K562 (cell line): ENCODE data around the gene UBE2M. TPM values are rescaled to one million over a fixed set of nuclear protein-coding genes. Genes with fewer than 3 reads are reported as not detected.

ENCODE experiments used
- ARNT ChIP-seq, 2 experiments: fragments of 450-650 bp; IDR thresholded peaks; 2 replicates each; pipeline ENCODE4 v1.6.1; 2016; ENCODE audit warnings: mild to moderate bottlenecking in 1 of 2
- CEBPB ChIP-seq: fragments of 450-650 bp; IDR thresholded peaks from 2 replicates; pipeline ENCODE4 v1.6.1; 2016; ENCODE audit warnings: missing genetic modification characterization, missing compliant biosample characterization
- E2F4 ChIP-seq: sonication (generic); formaldehyde crosslinking; IDR thresholded peaks from 2 replicates; pipeline ENCODE4 v1.8.0; 2022; ENCODE audit warnings: mild to moderate bottlenecking, low read depth, missing genetic modification reagents
- OTX1 ChIP-seq: fragments of 450-650 bp; formaldehyde crosslinking; IDR thresholded peaks from 2 replicates; pipeline ENCODE4 v1.4.0; 2022; ENCODE audit warnings: mild to moderate bottlenecking
- POLR2AphosphoS5 ChIP-seq: IDR thresholded peaks from 2 replicates; pipeline ENCODE4 v1.6.1; 2011; ENCODE audit warnings: mild to moderate bottlenecking, low read depth, low read length, moderate library complexity; ENCODE audit not compliant: control insufficient read depth, insufficient read depth
- SAFB2 ChIP-seq: fragments of 200-400 bp; formaldehyde crosslinking; IDR thresholded peaks from 2 replicates; pipeline ENCODE4 v1.6.1; 2018; ENCODE audit warnings: borderline replicate concordance, low read length, low read depth, moderate library complexity; ENCODE audit not compliant: severe bottlenecking
- ZBTB34 ChIP-seq: fragments of 250-450 bp; sonication (Bioruptor Pico); IDR thresholded peaks from 2 replicates; pipeline ENCODE4 v1.8.0; 2021; ENCODE audit warnings: mild to moderate bottlenecking, moderate library complexity
- ZNF551 ChIP-seq: fragments of 250-450 bp; sonication (Bioruptor Pico); IDR thresholded peaks from 2 replicates; pipeline ENCODE4 v1.5.0; 2021; ENCODE audit warnings: mild to moderate bottlenecking, moderate library complexity
- polyA plus RNA-seq, 8 experiments: library from polyadenylated mRNA; depleted of rRNA in 4 of 8; stranded (reverse) in 5 of 8; unstranded in 3 of 8; fragments of >200 nt; fragmentation: Nextera tagmentation in 2 of 8; fragmentation: Illumina TruSeq in 1 of 8; extraction: Ambion mirVana in 2 of 8; extraction: Trizol in 1 of 8; gene quantifications; 2 replicates each; pipeline versions ENCODE4 v1.2.1 to v1.2.3, GENCODE V29; 2011 to 2014; ENCODE audit warnings: inconsistent platforms in 1 of 8, missing spikeins in 1 of 8
- total RNA-seq, 7 experiments: library from RNA; depleted of rRNA in 6 of 7; stranded (reverse); fragments of >200 nt in 6 of 7; fragmentation: Illumina TruSeq in 2 of 7; extraction: Trizol in 2 of 7; gene quantifications; 2 replicates each; pipeline versions ENCODE4 v1.2.1 to v1.2.3, GENCODE V29; 2011 to 2021; ENCODE audit warnings: low replicate concordance in 1 of 7
- TF ChIP-seq, protein P1 (sequence below): fragments of 200-600 bp; sonication (generic); IDR thresholded peaks from one replicate; pipeline ENCODE4 v1.6.1; 2012; ENCODE audit warnings: mild to moderate bottlenecking, low read depth, low read length, inconsistent platforms
- TF ChIP-seq, protein P2 (sequence below): fragments of 250-450 bp; sonication (Bioruptor Pico); IDR thresholded peaks from 2 replicates; pipeline ENCODE4 v1.4.0; 2020; ENCODE audit warnings: mild to moderate bottlenecking

Gene UBE2M
- total and polyA plus RNA-seq, 9 of the 15 experiments (the other 6 are each of a cell fraction or from before 2014, with no cell fraction given), result 0.92 to 163 (median 85.7) TPM

DNA sequence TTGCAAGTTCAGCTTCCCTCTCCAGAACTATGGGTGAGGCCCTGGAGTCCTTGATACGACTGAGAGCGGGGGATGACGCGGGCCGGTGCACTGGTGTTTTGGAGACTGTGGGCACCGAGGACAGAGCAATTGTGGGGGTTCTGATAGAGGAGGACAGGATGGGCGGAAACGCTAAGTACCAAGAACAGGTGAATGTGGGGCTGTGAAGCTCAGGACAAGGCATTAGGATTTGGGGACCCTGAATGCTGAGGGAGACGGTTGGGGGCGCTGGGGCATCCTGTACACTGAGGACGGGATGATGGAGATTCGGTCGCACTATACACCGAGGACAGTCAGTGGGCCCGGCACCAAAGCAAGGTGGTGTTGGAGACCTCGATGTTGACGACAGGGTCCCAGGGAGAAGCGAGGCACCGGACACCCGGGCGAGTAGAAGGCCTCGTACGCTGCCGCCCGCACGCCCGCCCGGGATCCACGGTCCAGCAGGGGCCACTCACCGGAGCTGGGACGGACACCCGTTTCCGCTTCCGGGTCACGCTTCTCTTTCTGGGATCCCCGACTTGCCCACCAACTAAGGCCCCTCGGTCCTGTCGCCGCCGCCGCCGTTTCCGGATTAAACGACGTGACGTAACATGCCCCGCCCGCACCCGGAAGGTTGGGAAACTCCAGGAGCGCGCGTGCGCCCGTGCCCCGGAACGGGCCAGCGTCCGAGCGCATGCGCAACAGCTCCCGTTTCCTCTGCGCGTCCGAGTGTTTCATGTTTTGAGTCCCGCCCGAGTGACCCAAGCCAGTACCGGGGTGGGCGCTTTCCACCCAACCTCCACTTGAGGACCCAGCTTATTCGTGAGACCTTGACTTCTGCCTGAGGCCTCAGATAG, 3.7 kb downstream of the UBE2M start, which contains the start of gene CHMP2A (continued):
- TF ChIP-seq, protein P1, sequence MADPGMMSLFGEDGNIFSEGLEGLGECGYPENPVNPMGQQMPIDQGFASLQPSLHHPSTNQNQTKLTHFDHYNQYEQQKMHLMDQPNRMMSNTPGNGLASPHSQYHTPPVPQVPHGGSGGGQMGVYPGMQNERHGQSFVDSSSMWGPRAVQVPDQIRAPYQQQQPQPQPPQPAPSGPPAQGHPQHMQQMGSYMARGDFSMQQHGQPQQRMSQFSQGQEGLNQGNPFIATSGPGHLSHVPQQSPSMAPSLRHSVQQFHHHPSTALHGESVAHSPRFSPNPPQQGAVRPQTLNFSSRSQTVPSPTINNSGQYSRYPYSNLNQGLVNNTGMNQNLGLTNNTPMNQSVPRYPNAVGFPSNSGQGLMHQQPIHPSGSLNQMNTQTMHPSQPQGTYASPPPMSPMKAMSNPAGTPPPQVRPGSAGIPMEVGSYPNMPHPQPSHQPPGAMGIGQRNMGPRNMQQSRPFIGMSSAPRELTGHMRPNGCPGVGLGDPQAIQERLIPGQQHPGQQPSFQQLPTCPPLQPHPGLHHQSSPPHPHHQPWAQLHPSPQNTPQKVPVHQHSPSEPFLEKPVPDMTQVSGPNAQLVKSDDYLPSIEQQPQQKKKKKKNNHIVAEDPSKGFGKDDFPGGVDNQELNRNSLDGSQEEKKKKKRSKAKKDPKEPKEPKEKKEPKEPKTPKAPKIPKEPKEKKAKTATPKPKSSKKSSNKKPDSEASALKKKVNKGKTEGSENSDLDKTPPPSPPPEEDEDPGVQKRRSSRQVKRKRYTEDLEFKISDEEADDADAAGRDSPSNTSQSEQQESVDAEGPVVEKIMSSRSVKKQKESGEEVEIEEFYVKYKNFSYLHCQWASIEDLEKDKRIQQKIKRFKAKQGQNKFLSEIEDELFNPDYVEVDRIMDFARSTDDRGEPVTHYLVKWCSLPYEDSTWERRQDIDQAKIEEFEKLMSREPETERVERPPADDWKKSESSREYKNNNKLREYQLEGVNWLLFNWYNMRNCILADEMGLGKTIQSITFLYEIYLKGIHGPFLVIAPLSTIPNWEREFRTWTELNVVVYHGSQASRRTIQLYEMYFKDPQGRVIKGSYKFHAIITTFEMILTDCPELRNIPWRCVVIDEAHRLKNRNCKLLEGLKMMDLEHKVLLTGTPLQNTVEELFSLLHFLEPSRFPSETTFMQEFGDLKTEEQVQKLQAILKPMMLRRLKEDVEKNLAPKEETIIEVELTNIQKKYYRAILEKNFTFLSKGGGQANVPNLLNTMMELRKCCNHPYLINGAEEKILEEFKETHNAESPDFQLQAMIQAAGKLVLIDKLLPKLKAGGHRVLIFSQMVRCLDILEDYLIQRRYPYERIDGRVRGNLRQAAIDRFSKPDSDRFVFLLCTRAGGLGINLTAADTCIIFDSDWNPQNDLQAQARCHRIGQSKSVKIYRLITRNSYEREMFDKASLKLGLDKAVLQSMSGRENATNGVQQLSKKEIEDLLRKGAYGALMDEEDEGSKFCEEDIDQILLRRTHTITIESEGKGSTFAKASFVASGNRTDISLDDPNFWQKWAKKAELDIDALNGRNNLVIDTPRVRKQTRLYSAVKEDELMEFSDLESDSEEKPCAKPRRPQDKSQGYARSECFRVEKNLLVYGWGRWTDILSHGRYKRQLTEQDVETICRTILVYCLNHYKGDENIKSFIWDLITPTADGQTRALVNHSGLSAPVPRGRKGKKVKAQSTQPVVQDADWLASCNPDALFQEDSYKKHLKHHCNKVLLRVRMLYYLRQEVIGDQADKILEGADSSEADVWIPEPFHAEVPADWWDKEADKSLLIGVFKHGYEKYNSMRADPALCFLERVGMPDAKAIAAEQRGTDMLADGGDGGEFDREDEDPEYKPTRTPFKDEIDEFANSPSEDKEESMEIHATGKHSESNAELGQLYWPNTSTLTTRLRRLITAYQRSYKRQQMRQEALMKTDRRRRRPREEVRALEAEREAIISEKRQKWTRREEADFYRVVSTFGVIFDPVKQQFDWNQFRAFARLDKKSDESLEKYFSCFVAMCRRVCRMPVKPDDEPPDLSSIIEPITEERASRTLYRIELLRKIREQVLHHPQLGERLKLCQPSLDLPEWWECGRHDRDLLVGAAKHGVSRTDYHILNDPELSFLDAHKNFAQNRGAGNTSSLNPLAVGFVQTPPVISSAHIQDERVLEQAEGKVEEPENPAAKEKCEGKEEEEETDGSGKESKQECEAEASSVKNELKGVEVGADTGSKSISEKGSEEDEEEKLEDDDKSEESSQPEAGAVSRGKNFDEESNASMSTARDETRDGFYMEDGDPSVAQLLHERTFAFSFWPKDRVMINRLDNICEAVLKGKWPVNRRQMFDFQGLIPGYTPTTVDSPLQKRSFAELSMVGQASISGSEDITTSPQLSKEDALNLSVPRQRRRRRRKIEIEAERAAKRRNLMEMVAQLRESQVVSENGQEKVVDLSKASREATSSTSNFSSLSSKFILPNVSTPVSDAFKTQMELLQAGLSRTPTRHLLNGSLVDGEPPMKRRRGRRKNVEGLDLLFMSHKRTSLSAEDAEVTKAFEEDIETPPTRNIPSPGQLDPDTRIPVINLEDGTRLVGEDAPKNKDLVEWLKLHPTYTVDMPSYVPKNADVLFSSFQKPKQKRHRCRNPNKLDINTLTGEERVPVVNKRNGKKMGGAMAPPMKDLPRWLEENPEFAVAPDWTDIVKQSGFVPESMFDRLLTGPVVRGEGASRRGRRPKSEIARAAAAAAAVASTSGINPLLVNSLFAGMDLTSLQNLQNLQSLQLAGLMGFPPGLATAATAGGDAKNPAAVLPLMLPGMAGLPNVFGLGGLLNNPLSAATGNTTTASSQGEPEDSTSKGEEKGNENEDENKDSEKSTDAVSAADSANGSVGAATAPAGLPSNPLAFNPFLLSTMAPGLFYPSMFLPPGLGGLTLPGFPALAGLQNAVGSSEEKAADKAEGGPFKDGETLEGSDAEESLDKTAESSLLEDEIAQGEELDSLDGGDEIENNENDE, result no peak
- TF ChIP-seq E2F4 (CRISPR knock-in tag) (no peak), ZBTB34 (CRISPR knock-in tag) (no peak), CEBPB (tag) (peak; percentile 98), POLR2AphosphoS5 (peak; percentile 65; the same call in 1 of the 2 replicates), ARNT (IDR thresholded peaks at IDR 0.05) (no peak), OTX1 (peak; percentile 27), SAFB2 (no peak), ZNF551 (CRISPR knock-in tag) (no peak)
- TF ChIP-seq, protein P2, sequence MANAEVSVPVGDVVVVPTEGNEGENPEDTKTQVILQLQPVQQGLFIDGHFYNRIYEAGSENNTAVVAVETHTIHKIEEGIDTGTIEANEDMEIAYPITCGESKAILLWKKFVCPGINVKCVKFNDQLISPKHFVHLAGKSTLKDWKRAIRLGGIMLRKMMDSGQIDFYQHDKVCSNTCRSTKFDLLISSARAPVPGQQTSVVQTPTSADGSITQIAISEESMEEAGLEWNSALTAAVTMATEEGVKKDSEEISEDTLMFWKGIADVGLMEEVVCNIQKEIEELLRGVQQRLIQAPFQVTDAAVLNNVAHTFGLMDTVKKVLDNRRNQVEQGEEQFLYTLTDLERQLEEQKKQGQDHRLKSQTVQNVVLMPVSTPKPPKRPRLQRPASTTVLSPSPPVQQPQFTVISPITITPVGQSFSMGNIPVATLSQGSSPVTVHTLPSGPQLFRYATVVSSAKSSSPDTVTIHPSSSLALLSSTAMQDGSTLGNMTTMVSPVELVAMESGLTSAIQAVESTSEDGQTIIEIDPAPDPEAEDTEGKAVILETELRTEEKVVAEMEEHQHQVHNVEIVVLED, result peak; percentile 76
